Measurements from ENCODE around the gene ASPSCR1.

Gene ASPSCR1

GRCh38 chr17:81977211-81977808 lies at the start of gene ASPSCR1:
TSS of gene ASPSCR1 (plus strand) at chr17:81977629. CDS start at chr17:81977647, 18 bp downstream.
- Histone ChIP-seq H3K9me3 (ENCODE audit: control insufficient read depth in 1 of 2, low read length in 2 of 2) (no peaks in the 10 kb centered on the region), H3K27ac (ENCODE audit: low read length) (peak within 1 kb of the TSS; percentile 56), H3K4me3 (ENCODE audit: low read depth in 1 of 2, low read length in 2 of 2) (peak within 1 kb of the TSS; percentile 72 to 78), H3K4me1 (ENCODE audit: control insufficient read depth in 1 of 2, insufficient read depth in 2 of 2, low read length in 2 of 2) (peaks cover 0 to 10% of the 10 kb centered on the region in 2 donors), H3K36me3 (ENCODE audit: control insufficient read depth in 1 of 2, insufficient read depth in 2 of 2, low read length in 2 of 2) (peaks cover 0 to 3% of the 10 kb centered on the region in 2 donors), H3K27me3 (ENCODE audit: low read depth, low read length) (no peaks in the 10 kb centered on the region)

GRCh38 chr17:81927653-81928543 lies 49.5 kb upstream of the ASPSCR1 start, which contains the start of gene MAFG:
TSS of gene MAFG (minus strand) at chr17:81927735. CDS start at chr17:81923185, 4,550 bp downstream.
- H3K4me1 ChIP-seq (ENCODE audit: control insufficient read depth in 1 of 2, insufficient read depth in 2 of 2, low read length in 2 of 2), result peaks cover 13 to 46% of the 10 kb centered on the region in 2 donors
- H3K36me3 ChIP-seq (ENCODE audit: control insufficient read depth in 1 of 2, insufficient read depth in 2 of 2, low read length in 2 of 2), result peaks cover 0 to 13% of the 10 kb centered on the region in 2 donors
- H3K4me3 ChIP-seq (ENCODE audit: low read depth in 1 of 2, low read length in 2 of 2), result peak within 1 kb of the TSS; percentile 53 to 92
- no peaks in the 10 kb centered on the region for H3K27me3 ChIP-seq (ENCODE audit: low read depth, low read length)
- H3K27ac ChIP-seq (ENCODE audit: low read length), result peak within 1 kb of the TSS; percentile 80
- H3K9me3 ChIP-seq (ENCODE audit: control insufficient read depth in 1 of 2, low read length in 2 of 2), result no peaks in the 10 kb centered on the region

GRCh38 chr17:81928544-81929252 lies 48.7 kb upstream of the ASPSCR1 start:
- Histone ChIP-seq H3K4me1 (ENCODE audit: control insufficient read depth in 1 of 2, insufficient read depth in 2 of 2, low read length in 2 of 2) (peaks cover 12 to 38% of the 10 kb centered on the region in 2 donors), H3K9me3 (ENCODE audit: control insufficient read depth in 1 of 2, low read length in 2 of 2) (no peaks in the 10 kb centered on the region), H3K27me3 (ENCODE audit: low read depth, low read length) (no peaks in the 10 kb centered on the region), H3K36me3 (ENCODE audit: control insufficient read depth in 1 of 2, insufficient read depth in 2 of 2, low read length in 2 of 2) (peaks cover 0 to 13% of the 10 kb centered on the region in 2 donors), H3K4me3 (ENCODE audit: low read depth in 1 of 2, low read length in 2 of 2) (peak overlapping the region in 1 of 2 donors; percentile 66), H3K27ac (ENCODE audit: low read length) (no peak overlapping the region)

GRCh38 chr17:81929253-81930141 lies 47.9 kb upstream of the ASPSCR1 start:
- no peak overlapping the region for H3K4me3 ChIP-seq (ENCODE audit: low read depth in 1 of 2, low read length in 2 of 2)
- no peaks in the 10 kb centered on the region for H3K27me3 ChIP-seq (ENCODE audit: low read depth, low read length)
- peaks cover 0 to 13% of the 10 kb centered on the region in 2 donors for H3K36me3 ChIP-seq (ENCODE audit: control insufficient read depth in 1 of 2, insufficient read depth in 2 of 2, low read length in 2 of 2)
- H3K9me3 ChIP-seq (ENCODE audit: control insufficient read depth in 1 of 2, low read length in 2 of 2), result no peaks in the 10 kb centered on the region
- H3K4me1 ChIP-seq (ENCODE audit: control insufficient read depth in 1 of 2, insufficient read depth in 2 of 2, low read length in 2 of 2), result peaks cover 4 to 30% of the 10 kb centered on the region in 2 donors
- no peak overlapping the region for H3K27ac ChIP-seq (ENCODE audit: low read length)

GRCh38 chr17:81930142-81931125 lies 47.0 kb upstream of the ASPSCR1 start:
- H3K4me1 ChIP-seq (ENCODE audit: control insufficient read depth in 1 of 2, insufficient read depth in 2 of 2, low read length in 2 of 2), result peaks cover 0 to 21% of the 10 kb centered on the region in 2 donors
- no peaks in the 10 kb centered on the region for H3K9me3 ChIP-seq (ENCODE audit: control insufficient read depth in 1 of 2, low read length in 2 of 2)
- H3K27me3 ChIP-seq (ENCODE audit: low read depth, low read length), result no peaks in the 10 kb centered on the region
- H3K27ac ChIP-seq (ENCODE audit: low read length), result no peak overlapping the region
- H3K36me3 ChIP-seq (ENCODE audit: control insufficient read depth in 1 of 2, insufficient read depth in 2 of 2, low read length in 2 of 2), result peaks cover 0 to 13% of the 10 kb centered on the region in 2 donors
- H3K4me3 ChIP-seq (ENCODE audit: low read depth in 1 of 2, low read length in 2 of 2), result no peak overlapping the region

GRCh38 chr17:81931189-81931556 lies 46.3 kb upstream of the ASPSCR1 start:
- H3K4me1 ChIP-seq (ENCODE audit: control insufficient read depth in 1 of 2, insufficient read depth in 2 of 2, low read length in 2 of 2), result peaks cover 0 to 14% of the 10 kb centered on the region in 2 donors
- H3K36me3 ChIP-seq (ENCODE audit: control insufficient read depth in 1 of 2, insufficient read depth in 2 of 2, low read length in 2 of 2), result peaks cover 0 to 10% of the 10 kb centered on the region in 2 donors
- no peaks in the 10 kb centered on the region for H3K27me3 ChIP-seq (ENCODE audit: low read depth, low read length)
- H3K27ac ChIP-seq (ENCODE audit: low read length), result no peak overlapping the region
- H3K4me3 ChIP-seq (ENCODE audit: low read depth in 1 of 2, low read length in 2 of 2), result no peak overlapping the region
- no peaks in the 10 kb centered on the region for H3K9me3 ChIP-seq (ENCODE audit: control insufficient read depth in 1 of 2, low read length in 2 of 2)

GRCh38 chr17:81931557-81932332 lies 45.7 kb upstream of the ASPSCR1 start:
- Histone ChIP-seq H3K9me3 (ENCODE audit: control insufficient read depth in 1 of 2, low read length in 2 of 2) (no peaks in the 10 kb centered on the region), H3K4me1 (ENCODE audit: control insufficient read depth in 1 of 2, insufficient read depth in 2 of 2, low read length in 2 of 2) (peaks cover 0 to 15% of the 10 kb centered on the region in 2 donors), H3K4me3 (ENCODE audit: low read depth in 1 of 2, low read length in 2 of 2) (no peak overlapping the region), H3K36me3 (ENCODE audit: control insufficient read depth in 1 of 2, insufficient read depth in 2 of 2, low read length in 2 of 2) (peaks cover 0 to 4% of the 10 kb centered on the region in 2 donors), H3K27me3 (ENCODE audit: low read depth, low read length) (no peaks in the 10 kb centered on the region), H3K27ac (ENCODE audit: low read length) (no peak overlapping the region)

- H3K27ac ChIP-seq (ENCODE audit: low read length), result no peak overlapping the region
- no peaks in the 10 kb centered on the region for H3K9me3 ChIP-seq (ENCODE audit: control insufficient read depth in 1 of 2, low read length in 2 of 2)
- no peaks in the 10 kb centered on the region for H3K27me3 ChIP-seq (ENCODE audit: low read depth, low read length)
- H3K4me3 ChIP-seq (ENCODE audit: low read depth in 1 of 2, low read length in 2 of 2), result no peak overlapping the region
- no peaks in the 10 kb centered on the region for H3K36me3 ChIP-seq (ENCODE audit: control insufficient read depth in 1 of 2, insufficient read depth in 2 of 2, low read length in 2 of 2)
- peaks cover 0 to 17% of the 10 kb centered on the region in 2 donors for H3K4me1 ChIP-seq (ENCODE audit: control insufficient read depth in 1 of 2, insufficient read depth in 2 of 2, low read length in 2 of 2)
Observed at GRCh38 chr17:81932333-81932983, 45.0 kb upstream of the ASPSCR1 start.

- H3K27me3 ChIP-seq (ENCODE audit: low read depth, low read length), result no peaks in the 10 kb centered on the region
- H3K9me3 ChIP-seq (ENCODE audit: control insufficient read depth in 1 of 2, low read length in 2 of 2), result no peaks in the 10 kb centered on the region
- H3K36me3 ChIP-seq (ENCODE audit: control insufficient read depth in 1 of 2, insufficient read depth in 2 of 2, low read length in 2 of 2), result no peaks in the 10 kb centered on the region
- peaks cover 0 to 13% of the 10 kb centered on the region in 2 donors for H3K4me1 ChIP-seq (ENCODE audit: control insufficient read depth in 1 of 2, insufficient read depth in 2 of 2, low read length in 2 of 2)
- no peak overlapping the region for H3K4me3 ChIP-seq (ENCODE audit: low read depth in 1 of 2, low read length in 2 of 2)
- no peak overlapping the region for H3K27ac ChIP-seq (ENCODE audit: low read length)
Observed at GRCh38 chr17:81933178-81933699, 44.2 kb upstream of the ASPSCR1 start.

All from muscle layer of duodenum (tissue), 2 donors.